Activated B cell treated with CpG ODN at 0.5 μM for 24 hours (primary cell): ENCODE data around the gene LY6G6F. TPM values are rescaled to one million over a fixed set of nuclear protein-coding genes. Genes with fewer than 3 reads are reported as not detected.

Experiments used
- ATAC-seq: fragments of 200-7000 bp; cut with Tn5 transposase; one replicate; pipeline ENCODE4 v1.10.0; 2021; ENCODE audit warnings: low read depth, mild to moderate bottlenecking, moderate library complexity
- CTCF ChIA-PET: fragments of 350-600 bp; sonication (Branson Sonifier 250); formaldehyde crosslinking; loops from one replicate; lab custom pipeline; 2021; ENCODE audit warnings: antibody characterized with exemption; lab: Charles Lee
- POLR2A ChIA-PET: fragments of 350-600 bp; sonication (Branson Sonifier 250); formaldehyde crosslinking; loops from one replicate; lab custom pipeline; 2021; ENCODE audit warnings: antibody characterized with exemption; lab: Charles Lee
- DNase-seq: peaks from one replicate; pipeline ENCODE4 v3.0.0; 2022
- H3K27ac Mint-ChIP-seq: one replicate; pipeline ENCODE4 v1.8.0; 2020; ENCODE audit warnings: mixed read lengths
- H3K27me3 Mint-ChIP-seq: one replicate; pipeline ENCODE4 v1.8.0; 2021; ENCODE audit warnings: mixed read lengths
- H3K36me3 Mint-ChIP-seq: one replicate; pipeline ENCODE4 v1.8.0; 2021; ENCODE audit warnings: low read depth, mixed read lengths
- H3K4me1 Mint-ChIP-seq: one replicate; pipeline ENCODE4 v1.8.0; 2021; ENCODE audit warnings: mixed read lengths
- H3K4me3 Mint-ChIP-seq: one replicate; pipeline ENCODE4 v1.8.0; 2020; ENCODE audit warnings: mild to moderate bottlenecking, mixed read lengths
- H3K9me3 Mint-ChIP-seq: one replicate; pipeline ENCODE4 v1.8.0; 2020; ENCODE audit warnings: mixed read lengths
- CTCF ChIP-seq: fragments of 200-600 bp; IDR thresholded peaks from one replicate; pipeline ENCODE4 v1.8.0; 2022; ENCODE audit warnings: antibody characterized with exemption, mild to moderate bottlenecking
- intact Hi-C: fragments of 100-400 bp; cut with micrococcal nuclease; formaldehyde crosslinking; loops from one replicate; pipeline ENCODE4 v1.15.1; 2024
- total RNA-seq: library from RNA; stranded (reverse); gene quantifications from 2 replicates; pipeline ENCODE4 v1.2.3, GENCODE V29; 2022

Gene LY6G6F
- total RNA-seq, 1 donor from 2014 or later = not detected

- no peak for ATAC-seq
- peaks cover 90% of the 10 kb centered on the region for H3K36me3 Mint-ChIP-seq
- CTCF ChIA-PET = no interaction called here
These were observed 15.6 kb upstream of the LY6G6F start for GRCh38 chr6:31691078-31691463.

GRCh38 chr6:31691564-31692108 lies 15.0 kb upstream of the LY6G6F start:
- intact Hi-C loops = no loop called here
- TF ChIP-seq CTCF = no peak
- ATAC-seq = no peak
- Mint-ChIP-seq H3K36me3 (peaks cover 90% of the 10 kb centered on the region), H3K27me3 (no peaks in the 10 kb centered on the region), H3K9me3 (no peaks in the 10 kb centered on the region), H3K27ac (no peak overlapping the region), H3K4me1 (peaks cover 15% of the 10 kb centered on the region), H3K4me3 (no peak overlapping the region)
- POLR2A ChIA-PET = no interaction called here
- CTCF ChIA-PET = no interaction called here
- no peak for DNase-seq

More at GRCh38 chr6:31691078-31691463, 15.6 kb upstream of the LY6G6F start:
- DNase-seq = no peak
- Mint-ChIP-seq H3K27me3 (no peaks in the 10 kb centered on the region), H3K4me1 (peaks cover 15% of the 10 kb centered on the region), H3K4me3 (no peak overlapping the region), H3K9me3 (no peaks in the 10 kb centered on the region), H3K27ac (no peak overlapping the region)
- TF ChIP-seq CTCF = no peak
- POLR2A ChIA-PET = interaction anchor here (2.2 kb wide), 1 partner anchor 12 kb away, joined by 9 read pairs; the partner anchor contains the start of gene ABHD16A
- intact Hi-C loops = no loop called here

- Mint-ChIP-seq H3K27ac (no peak overlapping the region), H3K4me1 (peaks cover 15% of the 10 kb centered on the region), H3K36me3 (peaks cover 90% of the 10 kb centered on the region), H3K9me3 (no peaks in the 10 kb centered on the region), H3K4me3 (no peak overlapping the region), H3K27me3 (no peaks in the 10 kb centered on the region)
- ChIA-PET CTCF (interaction anchor here (1.4 kb wide), 1 partner anchor 71 kb away, joined by 4 read pairs; no protein-coding TSS in a partner anchor), POLR2A (interaction anchor here (0.5 to 0.7 kb wide), 2 partner anchors 23 to 79 kb away, joined by 4 to 8 read pairs; partner anchors contain the start of gene LY6G6D)
- intact Hi-C loops = no loop called here
- ATAC-seq = no peak
- no peak for DNase-seq
- no peak for TF ChIP-seq CTCF
These were observed 14.3 kb upstream of the LY6G6F start for GRCh38 chr6:31692353-31692752.

- Mint-ChIP-seq H3K4me1 (peaks cover 15% of the 10 kb centered on the region), H3K27ac (no peak overlapping the region), H3K9me3 (no peaks in the 10 kb centered on the region), H3K4me3 (no peak overlapping the region), H3K36me3 (peaks cover 90% of the 10 kb centered on the region), H3K27me3 (no peaks in the 10 kb centered on the region)
- ATAC-seq (no peak), DNase-seq (no peak)
- no peak for TF ChIP-seq CTCF
- CTCF ChIA-PET = interaction anchor here (1.4 kb wide), 1 partner anchor 71 kb away, joined by 4 read pairs; no protein-coding TSS in a partner anchor
- POLR2A ChIA-PET = interaction anchor here (0.7 kb wide), 1 partner anchor 22 kb away, joined by 4 read pairs; the partner anchor contains the start of gene LY6G6D
- intact Hi-C loops = no loop called here
These were observed 13.8 kb upstream of the LY6G6F start for GRCh38 chr6:31692886-31693285.

- Mint-ChIP-seq H3K27ac (no peak overlapping the region), H3K36me3 (peaks cover 86% of the 10 kb centered on the region), H3K27me3 (no peaks in the 10 kb centered on the region), H3K4me3 (no peak overlapping the region), H3K4me1 (peaks cover 15% of the 10 kb centered on the region), H3K9me3 (no peaks in the 10 kb centered on the region)
- ChIA-PET CTCF (interaction anchor here (1.4 kb wide), 1 partner anchor 72 kb away, joined by 4 read pairs; no protein-coding TSS in a partner anchor), POLR2A (interaction anchor here (1.6 kb wide), 1 partner anchor 42 kb away, joined by 3 read pairs; no protein-coding TSS in a partner anchor)
- intact Hi-C loops = no loop called here
- no peak for ATAC-seq
- no peak for DNase-seq
- no peak for TF ChIP-seq CTCF
These were observed 13.1 kb upstream of the LY6G6F start for GRCh38 chr6:31693535-31693934.
